ENCODE measurements around the gene IBTK. TPM values are rescaled to one million over a fixed set of nuclear protein-coding genes. Genes with fewer than 3 reads are reported as not detected.

Gene IBTK
- total and polyA plus RNA-seq, 2 of the 8 experiments (the other 6 are each of a cell fraction or from before 2014, with no cell fraction given): 4.6 to 24.2 TPM

DNA sequence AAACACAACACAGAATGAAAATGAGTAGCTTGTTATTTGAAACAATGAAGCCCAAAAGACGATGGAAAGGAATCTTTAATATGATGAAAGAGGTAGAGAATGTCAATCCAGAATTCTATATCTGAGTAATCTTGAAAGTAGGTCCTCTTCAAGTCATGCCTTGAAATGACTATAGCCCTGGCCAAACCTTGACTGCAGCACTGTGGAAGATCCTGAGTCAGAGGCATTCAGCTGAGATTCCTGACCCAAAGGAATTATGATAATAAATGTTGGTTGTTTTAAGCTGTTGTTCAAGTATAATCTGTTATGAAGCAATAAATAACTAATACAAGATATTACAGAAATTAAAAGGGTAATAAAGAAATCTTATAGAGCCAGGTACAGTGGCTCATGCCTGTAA lies 64.8 kb downstream of the IBTK start:
- Histone ChIP-seq H2BK120ac (replicated peaks; ENCODE audit: low read depth, low read length) (no peak overlapping the region), H3K4me1 (replicated peaks in 1 of 4; ENCODE audit: control insufficient read depth in 3 of 4, insufficient read depth in 4 of 4, low read length in 3 of 4) (no peaks in the 10 kb centered on the region), H4K5ac (ENCODE audit: insufficient read length, low read depth, low read length) (no peak overlapping the region), H2BK5ac (ENCODE audit: low read depth, low read length) (no peak overlapping the region), H3K14ac (ENCODE audit: insufficient read length) (no peak overlapping the region), H3K4ac (replicated peaks; ENCODE audit: insufficient read length, low read depth, low read length) (no peak overlapping the region), H3K4me2 (ENCODE audit: insufficient read depth in 1 of 2, low read depth in 2 of 2, low read length in 2 of 2) (no peak overlapping the region), H2BK15ac (ENCODE audit: low read length) (no peak overlapping the region), H2AK5ac (ENCODE audit: low read depth, low read length) (no peak overlapping the region), H3K9me3 (ENCODE audit: insufficient read depth in 2 of 2, low read depth in 1 of 2, low read length in 1 of 2) (no peaks in the 10 kb centered on the region), H4K91ac (replicated peaks; ENCODE audit: insufficient read length, low read length) (no peak overlapping the region), H2BK12ac (ENCODE audit: low read depth, low read length) (no peak overlapping the region), H3K27me3 (replicated peaks in 1 of 4; ENCODE audit: control insufficient read depth in 3 of 4, extremely low read depth in 1 of 4, insufficient read depth in 3 of 4, low read length in 3 of 4) (no peaks in the 10 kb centered on the region), H4K8ac (ENCODE audit: extremely low read depth, insufficient read depth, low read length) (no peak overlapping the region), H3K79me1 (ENCODE audit: low read depth, low read length) (no peaks in the 10 kb centered on the region), H3K23me2 (ENCODE audit: low read depth, low read length) (no peaks in the 10 kb centered on the region), H2BK20ac (ENCODE audit: low read length) (no peak overlapping the region), H3K36me3 (ENCODE audit: control insufficient read depth in 2 of 4, insufficient read depth in 4 of 4, low read length in 3 of 4) (peaks cover 0 to 58% (median 7%) of the 10 kb centered on the region in 4 experiments; a peak in 4 of 8 replicates), H3K18ac (ENCODE audit: extremely low read depth, low read length) (no peak overlapping the region), H3K4me3 (ENCODE audit: extremely low read depth in 1 of 4, insufficient read depth in 2 of 4, low read depth in 3 of 4, low read length in 4 of 4) (no peak overlapping the region), H3K27ac (ENCODE audit: low read depth, low read length) (no peak overlapping the region), H2AFZ (ENCODE audit: low read length) (no peak overlapping the region), H3K79me2 (ENCODE audit: control insufficient read depth in 1 of 2, insufficient read depth in 2 of 2, low read length in 2 of 2) (no peaks in the 10 kb centered on the region), H3K9ac (replicated peaks in 1 of 4; ENCODE audit: extremely low read depth in 1 of 4, low read depth in 3 of 4, low read length in 3 of 4) (no peak overlapping the region), H3K23ac (ENCODE audit: insufficient read length) (no peak overlapping the region), H4K20me1 (replicated peaks in 1 of 2; ENCODE audit: control insufficient read depth in 1 of 2, insufficient read depth in 2 of 2, low read length in 2 of 2) (no peaks in the 10 kb centered on the region), H3K56ac (replicated peaks; ENCODE audit: insufficient read length, low read depth, low read length) (no peak overlapping the region)
- no peak for DNase-seq (ENCODE audit: low read depth in 1 of 2, low spot score in 2 of 2)
- ChIA-PET CTCF (ENCODE audit: partially characterized antibody) (no interaction called here), POLR2A (ENCODE audit: partially characterized antibody) (no interaction called here)
- no peak for TF ChIP-seq BACH1 (IDR thresholded peaks at IDR 0.05; ENCODE audit: low read length)
- no peak for FAIRE-seq
- 95% methylated on average over 1 of the region's 1 CpG; no CpG with 5 or more reads in 1 of the 2 experiments for WGBS, 2 experiments (ENCODE audit: extremely low coverage in 1 of 2, insufficient coverage in 1 of 2, insufficient read length in 1 of 2, insufficient replicate concordance in 2 of 2, low coverage in 1 of 2, low lambda C conversion rate in 2 of 2, missing lambda C conversion rate in 1 of 2)

All from H1 (cell line).